GM21737 (cell line): ENCODE data around the gene DMRTB1.

Experiments
- ATAC-seq: cut with Tn5 transposase; IDR thresholded peaks from one replicate; pipeline ENCODE4 v1.9.1; 2021; ENCODE audit warnings: mild to moderate bottlenecking, moderate library complexity; ENCODE audit not compliant: unreplicated experiment

DMRTB1 gene

GRCh38 chr1:53484705-53485477 lies 25.7 kb downstream of the DMRTB1 start:
- no peak for ATAC-seq

- no peak for ATAC-seq
Measured at GRCh38 chr1:53485478-53486394, 26.5 kb downstream of the DMRTB1 start.

- ATAC-seq = no peak
Measured at GRCh38 chr1:53486395-53487026, 27.3 kb downstream of the DMRTB1 start.

GRCh38 chr1:53490351-53490750 lies 31.2 kb downstream of the DMRTB1 start:
- ATAC-seq = no peak

- ATAC-seq = no peak
Measured at GRCh38 chr1:53495633-53496345, 36.6 kb downstream of the DMRTB1 start.

GRCh38 chr1:53498555-53499131 lies 39.4 kb downstream of the DMRTB1 start:
- ATAC-seq = no peak

GRCh38 chr1:53499257-53500203 lies 40.3 kb downstream of the DMRTB1 start:
- ATAC-seq = no peak

- ATAC-seq = no peak
Measured at GRCh38 chr1:53500204-53501064, 41.2 kb downstream of the DMRTB1 start.

GRCh38 chr1:53501065-53502005 lies 42.1 kb downstream of the DMRTB1 start:
- no peak for ATAC-seq

GRCh38 chr1:53502641-53503432 lies 43.6 kb downstream of the DMRTB1 start:
- no peak for ATAC-seq

GRCh38 chr1:53503433-53504217 lies 44.4 kb downstream of the DMRTB1 start:
- ATAC-seq = no peak

GRCh38 chr1:53504901-53505300 lies 45.7 kb downstream of the DMRTB1 start:
- no peak for ATAC-seq

GRCh38 chr1:53505401-53505800 lies 46.2 kb downstream of the DMRTB1 start:
- no peak for ATAC-seq

- ATAC-seq = no peak
Measured at GRCh38 chr1:53505891-53506290, 46.7 kb downstream of the DMRTB1 start.

GRCh38 chr1:53506355-53507050 lies 47.3 kb downstream of the DMRTB1 start:
- ATAC-seq = no peak
